Measurements from ENCODE around the gene MYH10. TPM values are rescaled to one million over a fixed set of nuclear protein-coding genes. Genes with fewer than 3 reads are reported as not detected.

MYH10 gene
- total RNA-seq, 5 donors from 2014 or later (not counting 1 experiment from before 2014, with no cell fraction given), result 1.3 to 2.8 (median 2.1) TPM

DNA sequence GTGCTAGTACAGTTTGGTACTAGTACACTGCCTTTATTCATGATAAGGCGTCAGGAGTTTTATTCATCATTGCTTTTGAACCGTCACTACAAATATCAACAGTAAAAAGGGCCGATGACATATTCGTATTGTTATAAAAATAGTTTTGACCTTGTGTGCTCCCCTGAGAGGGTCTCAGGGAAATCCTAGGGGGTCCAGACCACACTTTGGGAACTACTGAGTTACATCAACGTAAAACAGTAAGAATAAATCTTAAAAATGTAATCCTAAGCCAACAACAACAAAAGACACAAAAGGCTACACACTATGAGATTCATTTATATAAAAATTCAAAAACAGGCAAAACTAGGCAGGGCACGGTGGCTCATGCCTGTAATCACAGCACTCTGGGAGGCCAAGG, 11.2 kb downstream of the MYH10 start:
- Mint-ChIP-seq H3K9me3 (no peaks in the 10 kb centered on the region), H3K4me3 (no peak overlapping the region), H3K4me1 (no peaks in the 10 kb centered on the region), H3K27me3 (peaks cover 0 to 37% of the 10 kb centered on the region in 2 donors), H3K36me3 (no peaks in the 10 kb centered on the region), H3K27ac (no peak overlapping the region)
- peaks cover 2 to 8% of the 10 kb centered on the region in 2 experiments for H3K27me3 ChIP-seq (replicated peaks in 1 of 2; ENCODE audit: control insufficient read depth in 2 of 2, extremely low read depth in 1 of 2, insufficient read depth in 2 of 2, low read length in 1 of 2)
- ChIA-PET POLR2A (no interaction called here), CTCF (no interaction called here)
- no peaks in the 10 kb centered on the region for H3K4me1 ChIP-seq (ENCODE audit: control insufficient read depth in 1 of 2, extremely low read depth in 1 of 2, insufficient read depth in 2 of 2, low read length in 2 of 2)
- ATAC-seq (replicated peaks in 1 of 4), result no peak
- WGBS (ENCODE audit: insufficient coverage), result 71% methylated on average over 1 of the region's 6 CpGs
- no peak for DNase-seq
- H3K4me3 ChIP-seq (ENCODE audit: control insufficient read depth in 1 of 2, extremely low read depth in 1 of 2, low read length in 1 of 2), result no peak overlapping the region
- no peaks in the 10 kb centered on the region for H3K36me3 ChIP-seq (ENCODE audit: control insufficient read depth in 2 of 2, extremely low read depth in 1 of 2, insufficient read depth in 1 of 2, low read length in 1 of 2)
- H3K9me3 ChIP-seq, result no peaks in the 10 kb centered on the region
- H3K27ac ChIP-seq (ENCODE audit: low read length), result no peak overlapping the region

DNA sequence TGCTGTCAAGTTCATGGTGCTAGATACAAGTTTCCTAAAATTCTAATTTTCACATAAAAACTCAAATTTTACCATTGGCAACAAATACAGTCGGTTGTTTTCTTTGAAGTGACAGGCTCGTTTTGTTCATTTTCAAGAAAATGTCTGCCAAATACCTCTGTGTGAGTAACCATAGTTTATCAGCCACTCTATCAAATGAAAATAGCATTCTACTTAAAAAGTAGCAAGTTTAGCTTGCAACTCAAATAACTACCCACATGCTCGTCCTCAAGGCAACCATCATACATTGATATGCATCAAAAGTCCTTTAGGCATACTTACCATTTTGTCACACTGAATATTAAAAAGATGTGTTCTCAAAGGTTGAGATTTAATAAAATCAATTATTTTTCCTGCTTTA, 11.7 kb downstream of the MYH10 start:
- no peak overlapping the region for H3K4me3 Mint-ChIP-seq
- H3K36me3 Mint-ChIP-seq, result no peaks in the 10 kb centered on the region

GRCh38 chr17:8614988-8615387, 15.5 kb downstream of the MYH10 start:
- no peaks in the 10 kb centered on the region for H3K4me1 ChIP-seq (ENCODE audit: control insufficient read depth in 1 of 2, extremely low read depth in 1 of 2, insufficient read depth in 2 of 2, low read length in 2 of 2)
- H3K9me3 ChIP-seq, result no peaks in the 10 kb centered on the region
- peaks cover 0 to 9% of the 10 kb centered on the region in 2 experiments for H3K27me3 ChIP-seq (replicated peaks in 1 of 2; ENCODE audit: control insufficient read depth in 2 of 2, extremely low read depth in 1 of 2, insufficient read depth in 2 of 2, low read length in 1 of 2)
- H3K27ac ChIP-seq (ENCODE audit: low read length), result no peak overlapping the region
- Mint-ChIP-seq H3K27ac (no peak overlapping the region), H3K4me3 (no peak overlapping the region), H3K9me3 (peaks cover 0 to 4% (median 0%) of the 10 kb centered on the region in 3 donors), H3K4me1 (no peaks in the 10 kb centered on the region), H3K27me3 (peaks cover 0 to 26% of the 10 kb centered on the region in 2 donors), H3K36me3 (no peaks in the 10 kb centered on the region)
- ChIA-PET CTCF (no interaction called here), POLR2A (no interaction called here)
- 100% methylated on average over 1 of the region's 2 CpGs for WGBS (ENCODE audit: insufficient coverage)
- ATAC-seq (replicated peaks in 1 of 4) (no peak), DNase-seq (no peak)
- H3K4me3 ChIP-seq (ENCODE audit: control insufficient read depth in 1 of 2, extremely low read depth in 1 of 2, low read length in 1 of 2), result no peak overlapping the region
- H3K36me3 ChIP-seq (ENCODE audit: control insufficient read depth in 2 of 2, extremely low read depth in 1 of 2, insufficient read depth in 1 of 2, low read length in 1 of 2), result no peaks in the 10 kb centered on the region

More for the DNA sequence above, 11.7 kb downstream of the MYH10 start:
- Mint-ChIP-seq H3K9me3 (no peaks in the 10 kb centered on the region), H3K4me1 (no peaks in the 10 kb centered on the region), H3K27ac (no peak overlapping the region), H3K27me3 (peaks cover 0 to 36% of the 10 kb centered on the region in 2 donors)
- no peak overlapping the region for H3K4me3 ChIP-seq (ENCODE audit: control insufficient read depth in 1 of 2, extremely low read depth in 1 of 2, low read length in 1 of 2)
- H3K4me1 ChIP-seq (ENCODE audit: control insufficient read depth in 1 of 2, extremely low read depth in 1 of 2, insufficient read depth in 2 of 2, low read length in 2 of 2), result no peaks in the 10 kb centered on the region
- POLR2A ChIA-PET, result no interaction called here
- ATAC-seq (replicated peaks in 1 of 4), result no peak
- WGBS (ENCODE audit: insufficient coverage), result no CpG with 5 or more reads among the region's 3 CpGs
- H3K36me3 ChIP-seq (ENCODE audit: control insufficient read depth in 2 of 2, extremely low read depth in 1 of 2, insufficient read depth in 1 of 2, low read length in 1 of 2), result no peaks in the 10 kb centered on the region
- no peaks in the 10 kb centered on the region for H3K9me3 ChIP-seq
- CTCF ChIA-PET, result no interaction called here
- H3K27me3 ChIP-seq (replicated peaks in 1 of 2; ENCODE audit: control insufficient read depth in 2 of 2, extremely low read depth in 1 of 2, insufficient read depth in 2 of 2, low read length in 1 of 2), result peaks cover 1 to 8% of the 10 kb centered on the region in 2 experiments
- H3K27ac ChIP-seq (ENCODE audit: low read length), result no peak overlapping the region
- DNase-seq, result no peak

- no peak for DNase-seq
- no peaks in the 10 kb centered on the region for H3K36me3 Mint-ChIP-seq
- H3K27me3 ChIP-seq (replicated peaks in 1 of 2; ENCODE audit: control insufficient read depth in 2 of 2, extremely low read depth in 1 of 2, insufficient read depth in 2 of 2, low read length in 1 of 2), result peaks cover 0 to 7% of the 10 kb centered on the region in 2 experiments
- ATAC-seq (replicated peaks in 1 of 4), result no peak
- 88% methylated on average over 5 of the region's 8 CpGs for WGBS (ENCODE audit: insufficient coverage)
- CTCF ChIA-PET, result no interaction called here
- no peaks in the 10 kb centered on the region for H3K9me3 ChIP-seq
- peaks cover 0 to 20% of the 10 kb centered on the region in 2 donors for H3K27me3 Mint-ChIP-seq
- no peaks in the 10 kb centered on the region for H3K4me1 ChIP-seq (ENCODE audit: control insufficient read depth in 1 of 2, extremely low read depth in 1 of 2, insufficient read depth in 2 of 2, low read length in 2 of 2)
- H3K36me3 ChIP-seq (ENCODE audit: control insufficient read depth in 2 of 2, extremely low read depth in 1 of 2, insufficient read depth in 1 of 2, low read length in 1 of 2), result no peaks in the 10 kb centered on the region
- no peaks in the 10 kb centered on the region for H3K4me1 Mint-ChIP-seq
- H3K9me3 Mint-ChIP-seq, result peaks cover 0 to 4% (median 0%) of the 10 kb centered on the region in 3 donors
- no peak overlapping the region for H3K4me3 ChIP-seq (ENCODE audit: control insufficient read depth in 1 of 2, extremely low read depth in 1 of 2, low read length in 1 of 2)
- no peak overlapping the region for H3K4me3 Mint-ChIP-seq
- POLR2A ChIA-PET, result no interaction called here
- H3K27ac ChIP-seq (ENCODE audit: low read length), result no peak overlapping the region
- no peak overlapping the region for H3K27ac Mint-ChIP-seq
These were observed 18.8 kb downstream of the MYH10 start for GRCh38 chr17:8611619-8612298.

DNA sequence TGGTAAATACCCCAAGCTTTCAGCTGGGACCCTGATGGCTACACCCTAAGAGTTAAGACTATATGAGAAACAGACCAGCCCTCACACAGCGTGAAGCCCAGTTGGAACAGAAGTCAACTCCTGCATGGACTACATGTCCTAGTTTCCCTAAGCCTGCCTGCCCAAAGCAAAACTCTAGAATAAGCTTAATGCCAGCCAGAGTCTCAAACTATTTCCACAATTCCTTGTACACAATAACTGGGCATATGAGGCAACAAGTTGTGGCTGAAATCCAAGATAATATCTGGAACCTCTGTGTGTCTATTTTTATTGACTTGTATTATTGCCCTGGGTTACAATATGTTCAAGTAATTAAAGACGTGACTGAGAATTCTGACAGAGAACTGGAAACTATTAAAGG, 19.4 kb downstream of the MYH10 start:
- Mint-ChIP-seq H3K9me3 (peaks cover 0 to 4% (median 0%) of the 10 kb centered on the region in 3 donors), H3K4me3 (no peak overlapping the region), H3K36me3 (no peaks in the 10 kb centered on the region), H3K27ac (no peak overlapping the region), H3K4me1 (no peaks in the 10 kb centered on the region), H3K27me3 (peaks cover 0 to 20% of the 10 kb centered on the region in 2 donors)
- POLR2A ChIA-PET, result no interaction called here
- Histone ChIP-seq H3K9me3 (no peaks in the 10 kb centered on the region), H3K27ac (ENCODE audit: low read length) (no peak overlapping the region), H3K27me3 (replicated peaks in 1 of 2; ENCODE audit: control insufficient read depth in 2 of 2, extremely low read depth in 1 of 2, insufficient read depth in 2 of 2, low read length in 1 of 2) (peaks cover 0 to 7% of the 10 kb centered on the region in 2 experiments), H3K4me1 (ENCODE audit: control insufficient read depth in 1 of 2, extremely low read depth in 1 of 2, insufficient read depth in 2 of 2, low read length in 2 of 2) (no peaks in the 10 kb centered on the region), H3K4me3 (ENCODE audit: control insufficient read depth in 1 of 2, extremely low read depth in 1 of 2, low read length in 1 of 2) (no peak overlapping the region), H3K36me3 (ENCODE audit: control insufficient read depth in 2 of 2, extremely low read depth in 1 of 2, insufficient read depth in 1 of 2, low read length in 1 of 2) (no peaks in the 10 kb centered on the region)
- WGBS (ENCODE audit: insufficient coverage), result 89% methylated on average over 1 of the region's 2 CpGs
- ATAC-seq (replicated peaks in 1 of 4), result no peak
- DNase-seq, result no peak
- CTCF ChIA-PET, result no interaction called here

GRCh38 chr17:8610558-8610957, 20.0 kb downstream of the MYH10 start:
- POLR2A ChIA-PET, result no interaction called here
- WGBS (ENCODE audit: insufficient coverage), result 100% methylated on average over 2 of the region's 2 CpGs
- CTCF ChIA-PET, result no interaction called here

More at GRCh38 chr17:8610558-8610957, 20.0 kb downstream of the MYH10 start:
- no peak for ATAC-seq (replicated peaks in 1 of 4)
- Mint-ChIP-seq H3K9me3 (peaks cover 0 to 4% (median 0%) of the 10 kb centered on the region in 3 donors), H3K4me1 (no peaks in the 10 kb centered on the region), H3K4me3 (no peak overlapping the region), H3K27me3 (peaks cover 0 to 18% of the 10 kb centered on the region in 2 donors), H3K36me3 (no peaks in the 10 kb centered on the region), H3K27ac (no peak overlapping the region)
- no peaks in the 10 kb centered on the region for H3K9me3 ChIP-seq
- peaks cover 0 to 4% of the 10 kb centered on the region in 2 experiments for H3K27me3 ChIP-seq (replicated peaks in 1 of 2; ENCODE audit: control insufficient read depth in 2 of 2, extremely low read depth in 1 of 2, insufficient read depth in 2 of 2, low read length in 1 of 2)
- H3K4me3 ChIP-seq (ENCODE audit: control insufficient read depth in 1 of 2, extremely low read depth in 1 of 2, low read length in 1 of 2), result no peak overlapping the region
- DNase-seq, result no peak
- no peaks in the 10 kb centered on the region for H3K4me1 ChIP-seq (ENCODE audit: control insufficient read depth in 1 of 2, extremely low read depth in 1 of 2, insufficient read depth in 2 of 2, low read length in 2 of 2)
- no peaks in the 10 kb centered on the region for H3K36me3 ChIP-seq (ENCODE audit: control insufficient read depth in 2 of 2, extremely low read depth in 1 of 2, insufficient read depth in 1 of 2, low read length in 1 of 2)
- no peak overlapping the region for H3K27ac ChIP-seq (ENCODE audit: low read length)
